HAP-1 (cell line): ENCODE data around the gene CFAP157.
"Not testable (repeated sequence)": the region's sequence is repeated elsewhere in the genome, so short reads cannot be mapped to it uniquely, and the experiment has no call there.

Experiments
- DNase-seq, 2 experiments: peaks; one replicate each; pipeline ENCODE4 v3.0.0-alpha.2; 2016 to 2020; ENCODE audit warnings: low spot score in 2 of 2
- H3K27me3 ChIP-seq: fragments of 250-450 bp; sonication (Bioruptor Pico); 2 replicates; pipeline ENCODE4 v1.5.1; 2020; ENCODE audit warnings: low read depth, mild to moderate bottlenecking, moderate library complexity
- H3K36me3 ChIP-seq: fragments of 250-450 bp; sonication (Bioruptor Pico); replicated peaks from 2 replicates; pipeline ENCODE4 v1.5.1; 2020; ENCODE audit warnings: mild to moderate bottlenecking
- H3K4me1 ChIP-seq: fragments of 250-450 bp; sonication (Bioruptor Pico); 2 replicates; pipeline ENCODE4 v1.5.1; 2020; ENCODE audit warnings: mild to moderate bottlenecking
- H3K4me3 ChIP-seq: fragments of 250-450 bp; sonication (Bioruptor Pico); 2 replicates; pipeline ENCODE4 v1.5.1; 2020; ENCODE audit warnings: mild to moderate bottlenecking, moderate library complexity
- H3K9me3 ChIP-seq: fragments of 250-450 bp; sonication (Bioruptor Pico); 2 replicates; pipeline ENCODE4 v1.5.1; 2020; ENCODE audit warnings: mild to moderate bottlenecking, moderate library complexity
- in situ Hi-C: fragments of 300-500 bp; cut with MboI; formaldehyde crosslinking; loops from 3 replicates; pipeline ENCODE4 v1.14.3; 2020; ENCODE audit warnings: low sequenced_read_pairs, inconsistent platforms, mixed read lengths

The CFAP157 gene

GRCh38 chr9:127756776-127757175 lies 50.0 kb downstream of the CFAP157 start:
- H3K27me3 ChIP-seq, result not testable (repeated sequence)

DNA sequence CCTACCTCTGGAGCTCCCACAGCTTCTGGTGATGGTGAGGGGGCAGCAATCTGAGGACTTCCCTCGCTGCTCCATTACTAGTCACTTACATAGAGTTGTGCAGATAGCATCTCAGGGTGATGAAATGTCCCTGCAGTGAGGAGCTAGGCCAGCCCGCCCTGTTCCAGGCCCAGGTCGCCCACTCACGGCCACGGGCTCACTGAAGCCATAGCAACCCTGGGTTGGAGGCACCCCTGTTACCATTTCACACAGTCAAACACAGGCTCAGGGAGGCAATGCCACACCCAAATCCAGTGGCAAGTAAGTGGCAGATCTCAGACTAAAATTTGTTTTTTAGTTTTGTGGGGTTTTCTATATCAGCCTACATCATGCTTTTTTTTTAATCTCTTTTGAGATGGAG lies 52.1 kb downstream of the CFAP157 start:
- H3K4me1 ChIP-seq, result no peaks in the 10 kb centered on the region
- H3K9me3 ChIP-seq, result no peaks in the 10 kb centered on the region
- H3K36me3 ChIP-seq, result no peaks in the 10 kb centered on the region
- H3K27me3 ChIP-seq, result peaks cover 5% of the 10 kb centered on the region; the same call in 1 of the 2 replicates
- in situ Hi-C loops, result no loop called here
- DNase-seq, result no peak
- no peak overlapping the region for H3K4me3 ChIP-seq

More at GRCh38 chr9:127756776-127757175, 50.0 kb downstream of the CFAP157 start:
- H3K4me1 ChIP-seq, DNase-seq, in situ Hi-C loops, H3K9me3 ChIP-seq, H3K36me3 ChIP-seq, H3K4me3 ChIP-seq: not testable (repeated sequence)

- in situ Hi-C loops, result no loop called here
- no peaks in the 10 kb centered on the region for H3K4me1 ChIP-seq
- H3K36me3 ChIP-seq, result no peaks in the 10 kb centered on the region
- no peak for DNase-seq
- H3K27me3 ChIP-seq, result peaks cover 5% of the 10 kb centered on the region; the same call in 1 of the 2 replicates
- no peak overlapping the region for H3K4me3 ChIP-seq
- H3K9me3 ChIP-seq, result no peaks in the 10 kb centered on the region
Observed at GRCh38 chr9:127761061-127761460, 54.3 kb downstream of the CFAP157 start.

DNA sequence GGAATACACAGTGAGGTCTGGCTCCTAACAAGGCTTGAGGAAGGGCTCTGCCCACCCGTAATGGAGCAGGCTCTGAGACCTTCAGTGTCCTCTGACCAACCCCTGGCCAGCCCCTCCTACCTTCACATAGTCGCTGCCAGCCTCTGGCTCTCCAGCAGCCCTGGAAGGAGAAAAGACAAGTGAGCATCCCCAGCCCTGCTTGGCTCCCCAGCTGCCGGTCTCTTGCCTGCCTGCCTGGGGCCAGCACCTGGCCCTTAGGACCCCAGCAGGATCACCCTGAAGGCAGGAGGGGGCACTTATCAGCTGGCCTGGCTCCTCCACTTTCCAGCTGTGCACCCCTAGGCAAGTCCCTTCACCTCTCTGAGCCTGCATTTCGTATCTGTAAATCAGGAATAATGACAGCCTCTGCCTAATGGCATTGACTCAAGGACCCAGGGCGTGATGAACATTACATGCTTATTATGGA lies 54.7 kb downstream of the CFAP157 start:
- H3K4me1 ChIP-seq, result no peaks in the 10 kb centered on the region
- H3K27me3 ChIP-seq, result peaks cover 5% of the 10 kb centered on the region; the same call in 1 of the 2 replicates
- no peaks in the 10 kb centered on the region for H3K36me3 ChIP-seq
- H3K4me3 ChIP-seq, result no peak overlapping the region
- no peak for DNase-seq
- H3K9me3 ChIP-seq, result no peaks in the 10 kb centered on the region
- in situ Hi-C loops, result no loop called here

GRCh38 chr9:127762111-127762676 lies 55.4 kb downstream of the CFAP157 start:
- no peaks in the 10 kb centered on the region for H3K4me1 ChIP-seq
- in situ Hi-C loops, result no loop called here
- DNase-seq, result no peak
- no peak overlapping the region for H3K4me3 ChIP-seq
- H3K9me3 ChIP-seq, result no peaks in the 10 kb centered on the region
- peaks cover 5% of the 10 kb centered on the region; the same call in 1 of the 2 replicates for H3K27me3 ChIP-seq
- no peaks in the 10 kb centered on the region for H3K36me3 ChIP-seq

- peak in 1 of 2 experiments; percentile 41 for DNase-seq
- H3K36me3 ChIP-seq, result no peaks in the 10 kb centered on the region
- no peaks in the 10 kb centered on the region for H3K9me3 ChIP-seq
- H3K27me3 ChIP-seq, result peaks cover 5% of the 10 kb centered on the region; the same call in 1 of the 2 replicates
- no peak overlapping the region for H3K4me3 ChIP-seq
- H3K4me1 ChIP-seq, result no peaks in the 10 kb centered on the region
- in situ Hi-C loops, result no loop called here
Observed at GRCh38 chr9:127763918-127764384, 57.2 kb downstream of the CFAP157 start.

GRCh38 chr9:127765418-127765817 lies 58.6 kb downstream of the CFAP157 start:
- no peak overlapping the region for H3K4me3 ChIP-seq
- peaks cover 2% of the 10 kb centered on the region; the same call in 1 of the 2 replicates for H3K27me3 ChIP-seq
- in situ Hi-C loops, result no loop called here
- no peaks in the 10 kb centered on the region for H3K9me3 ChIP-seq
- no peak for DNase-seq
- no peaks in the 10 kb centered on the region for H3K4me1 ChIP-seq
- H3K36me3 ChIP-seq, result no peaks in the 10 kb centered on the region
